OCI-LY3 (cell line): ENCODE results near the gene STMN3.
"Not testable (repeated sequence)": the region's sequence is repeated elsewhere in the genome, so short reads cannot be mapped to it uniquely, and the experiment has no call there.

Experiments used
- H2AFZ ChIP-seq: fragments of 200-600, 300-600 bp; shearing (Covaris generic); 2 replicates; pipeline ENCODE4 v1.6.0; 2014; ENCODE audit warnings: antibody characterized with exemption, low read depth, low read length
- H3K27ac ChIP-seq: fragments of 200-600, 300-600 bp; sonication (generic); 2 replicates; pipeline ENCODE4 v1.5.1; 2014; ENCODE audit warnings: mild to moderate bottlenecking, low read length, moderate library complexity, mixed read lengths
- H3K27me3 ChIP-seq: fragments of 200-600, 300-600 bp; sonication (generic); 2 replicates; pipeline ENCODE4 v1.6.1; 2014; ENCODE audit warnings: low read depth, low read length, mixed read lengths
- H3K36me3 ChIP-seq: fragments of 200-600, 300-600 bp; sonication (generic); replicated peaks from 2 replicates; pipeline ENCODE3; 2014; ENCODE audit warnings: low read depth, low read length, mixed read lengths
- H3K4me1 ChIP-seq: fragments of 300-600, 200-600 bp; sonication (generic); 2 replicates; pipeline ENCODE4 v1.6.1; 2014; ENCODE audit warnings: low read length, mixed read lengths
- H3K4me2 ChIP-seq: fragments of 200-600, 300-600 bp; sonication (generic); 2 replicates; pipeline ENCODE4 v1.6.1; 2014; ENCODE audit warnings: low read length, mixed read lengths
- H3K4me3 ChIP-seq: fragments of 300-600, 200-600 bp; sonication (generic); 2 replicates; pipeline ENCODE4 v1.5.1; 2014; ENCODE audit warnings: antibody characterized with exemption, mild to moderate bottlenecking, low read length, moderate library complexity
- H3K79me2 ChIP-seq: fragments of 300-600, 200-600 bp; shearing (Covaris generic); 2 replicates; pipeline ENCODE4 v1.6.1; 2014; ENCODE audit warnings: mild to moderate bottlenecking, low read length, mixed read lengths
- H3K9ac ChIP-seq: fragments of 300-600, 200-600 bp; shearing (Covaris generic); 2 replicates; pipeline ENCODE4 v1.6.0; 2014; ENCODE audit warnings: mild to moderate bottlenecking, low read length, moderate library complexity
- H3K9me3 ChIP-seq: fragments of 200-600, 300-600 bp; shearing (Covaris generic); 2 replicates; pipeline ENCODE4 v1.6.1; 2014; ENCODE audit warnings: low read length, mixed read lengths; ENCODE audit not compliant: insufficient read depth
- H4K20me1 ChIP-seq: fragments of 200-600, 300-600 bp; sonication (generic); 2 replicates; pipeline ENCODE4 v1.6.1; 2016; ENCODE audit warnings: low read length, mixed read lengths; ENCODE audit not compliant: insufficient read depth
- CTCF ChIP-seq: fragments of 200-600, 300-600 bp; sonication (generic); IDR thresholded peaks from 2 replicates; pipeline ENCODE4 v1.5.1; 2014; ENCODE audit warnings: antibody characterized with exemption, low read length, low read depth
- EZH2phosphoT487 ChIP-seq: fragments of 200-600 bp; shearing (Covaris generic); IDR thresholded peaks from 2 replicates; pipeline ENCODE4 v1.6.1; 2018; ENCODE audit warnings: antibody characterized with exemption, mixed run types, low read depth

Gene STMN3

GRCh38 chr20:63641146-63641791 lies 12.0 kb downstream of the STMN3 start:
- TF ChIP-seq EZH2phosphoT487, result no peak
- no peak for TF ChIP-seq CTCF
- H3K27me3 ChIP-seq, result peaks cover 15% of the 10 kb centered on the region
- H3K4me2 ChIP-seq, result peak overlapping the region; percentile 95
- no peaks in the 10 kb centered on the region for H3K9me3 ChIP-seq
- H3K79me2 ChIP-seq, result no peaks in the 10 kb centered on the region
- peaks cover 14% of the 10 kb centered on the region for H3K4me1 ChIP-seq
- H3K9ac ChIP-seq, result peak overlapping the region; percentile 78
- H3K36me3 ChIP-seq, result no peaks in the 10 kb centered on the region
- H2AFZ ChIP-seq, result 0 out of 2 replicates have a peak overlapping the region, but pooled peaks have one; percentile 11
- no peaks in the 10 kb centered on the region for H4K20me1 ChIP-seq
- H3K4me3 ChIP-seq, result peak overlapping the region; percentile 82
- H3K27ac ChIP-seq, result no peak overlapping the region; the same call in 1 of the 2 replicates

- Histone ChIP-seq H3K4me2 (peak overlapping the region; percentile 63), H3K9ac (peak overlapping the region; percentile 47; the same call in 1 of the 2 replicates), H3K4me1 (peaks cover 17% of the 10 kb centered on the region)
Observed at GRCh38 chr20:63640686-63641085, 12.5 kb downstream of the STMN3 start.

GRCh38 chr20:63640086-63640485 lies 13.1 kb downstream of the STMN3 start:
- H3K9ac ChIP-seq, result no peak overlapping the region
- H3K36me3 ChIP-seq, result no peaks in the 10 kb centered on the region
- no peak overlapping the region for H2AFZ ChIP-seq
- no peak overlapping the region; the same call in 1 of the 2 replicates for H3K4me2 ChIP-seq
- no peaks in the 10 kb centered on the region for H3K9me3 ChIP-seq
- 0 out of 2 replicates have a peak overlapping the region, but pooled peaks have one; percentile 73 for H3K4me3 ChIP-seq
- H4K20me1 ChIP-seq, result no peaks in the 10 kb centered on the region
- H3K79me2 ChIP-seq, result no peaks in the 10 kb centered on the region
- H3K4me1 ChIP-seq, result peaks cover 23% of the 10 kb centered on the region
- no peak for TF ChIP-seq CTCF
- TF ChIP-seq EZH2phosphoT487, result no peak
- peaks cover 12% of the 10 kb centered on the region for H3K27me3 ChIP-seq
- H3K27ac ChIP-seq, result no peak overlapping the region

More at GRCh38 chr20:63640686-63641085, 12.5 kb downstream of the STMN3 start:
- not testable (repeated sequence) for H2AFZ ChIP-seq, H4K20me1 ChIP-seq, H3K9me3 ChIP-seq, H3K79me2 ChIP-seq, H3K36me3 ChIP-seq, H3K27ac ChIP-seq
- Histone ChIP-seq H3K27me3 (peaks cover 12% of the 10 kb centered on the region), H3K4me3 (peak overlapping the region; percentile 73)

DNA sequence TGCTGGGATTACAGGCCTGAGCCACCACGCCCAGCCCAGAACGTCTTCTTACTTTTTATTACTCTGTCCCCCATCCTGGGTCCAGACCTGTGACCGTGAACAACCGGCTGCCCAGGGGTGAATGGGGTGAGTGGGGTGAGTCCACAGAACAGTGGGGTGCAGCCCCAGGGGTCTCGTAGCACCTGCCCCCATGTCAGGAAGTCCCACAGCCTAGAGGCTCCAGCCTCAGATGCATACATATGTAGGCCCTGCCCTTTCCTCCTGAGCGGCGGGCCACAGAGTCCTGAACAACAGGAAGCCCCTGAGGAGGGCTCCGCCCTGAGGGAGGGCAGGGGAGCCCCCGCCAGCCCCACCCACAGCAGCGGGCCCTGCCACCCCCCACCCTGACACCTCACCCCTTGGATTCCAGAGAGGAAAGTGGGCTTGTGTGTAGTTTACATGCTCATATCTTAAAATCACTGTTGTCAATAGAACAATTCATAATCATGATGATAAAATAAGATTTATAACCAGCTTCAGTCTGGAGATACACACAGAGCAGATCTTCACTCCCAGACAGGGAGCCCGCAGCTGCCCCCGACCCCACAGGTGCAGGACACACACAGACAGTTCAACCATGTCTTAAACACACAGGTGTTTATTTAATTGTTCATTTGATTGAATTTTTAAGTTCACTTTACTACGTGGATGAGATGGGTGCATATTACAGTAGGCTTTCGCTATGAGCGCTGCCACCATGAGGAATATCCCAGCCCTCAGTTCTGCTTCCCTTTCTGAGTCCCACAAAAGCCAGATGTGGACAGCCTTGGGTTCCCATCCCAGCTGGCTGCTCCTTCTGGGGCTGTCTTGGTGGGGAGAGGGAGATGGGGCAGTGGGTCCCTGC lies 13.9 kb downstream of the STMN3 start:
- H3K9ac ChIP-seq, result no peak overlapping the region

More for the DNA sequence above, 13.9 kb downstream of the STMN3 start:
- H3K27me3 ChIP-seq, result peaks cover 12% of the 10 kb centered on the region
- H3K9me3 ChIP-seq, result no peaks in the 10 kb centered on the region
- H2AFZ ChIP-seq, result peak overlapping the region; percentile 23; the same call in 1 of the 2 replicates
- TF ChIP-seq CTCF (no peak), EZH2phosphoT487 (no peak)
- H3K4me1 ChIP-seq, result peaks cover 24% of the 10 kb centered on the region
- H4K20me1 ChIP-seq, result no peaks in the 10 kb centered on the region
- peak overlapping the region; percentile 31 for H3K4me2 ChIP-seq
- H3K36me3 ChIP-seq, result no peaks in the 10 kb centered on the region
- H3K27ac ChIP-seq, result no peak overlapping the region
- H3K4me3 ChIP-seq, result peak overlapping the region; percentile 49
- H3K79me2 ChIP-seq, result no peaks in the 10 kb centered on the region
